Measurements from ENCODE around the gene RSRC1.

Gene RSRC1

GRCh38 chr3:158453865-158454264, 344.0 kb downstream of the RSRC1 start:
- no peak overlapping the region for H2AFZ ChIP-seq (ENCODE audit: low read depth, low read length)
- H3K9me3 ChIP-seq (ENCODE audit: control insufficient read depth, low read length): no peaks in the 10 kb centered on the region
- no peak overlapping the region for H3K27ac ChIP-seq (ENCODE audit: low read length, poor library complexity, severe bottlenecking)
- no peak overlapping the region for H3K4me2 ChIP-seq (ENCODE audit: low read length, poor library complexity, severe bottlenecking)
- no peak overlapping the region for H2BK120ac ChIP-seq (ENCODE audit: low read depth, low read length)
- no peaks in the 10 kb centered on the region for H3K79me1 ChIP-seq (replicated peaks; ENCODE audit: low read length, poor library complexity, severe bottlenecking)
- H2BK15ac ChIP-seq (ENCODE audit: low read depth, poor library complexity, severe bottlenecking): no peak overlapping the region
- no peak overlapping the region for H3K4me3 ChIP-seq (ENCODE audit: insufficient read depth in 1 of 2, low read depth in 1 of 2, low read length in 2 of 2)
- H3K4me1 ChIP-seq (ENCODE audit: control insufficient read depth, insufficient read depth, low read depth, low read length): no peaks in the 10 kb centered on the region
- no peak overlapping the region for H2AK5ac ChIP-seq (ENCODE audit: low read length, severe bottlenecking)
- H3K27me3 ChIP-seq (ENCODE audit: control insufficient read depth in 1 of 2, insufficient read depth in 1 of 2, low read length in 2 of 2): no peaks in the 10 kb centered on the region
- no peak overlapping the region for H3K4ac ChIP-seq (ENCODE audit: low read depth in 1 of 2, low read length in 2 of 2)
- no peak overlapping the region for H4K91ac ChIP-seq (ENCODE audit: low read length)
- H3K14ac ChIP-seq (ENCODE audit: low read length in 2 of 2): no peak overlapping the region
- no peak overlapping the region for H2BK12ac ChIP-seq (ENCODE audit: low read length in 2 of 2)
- H2BK5ac ChIP-seq (ENCODE audit: low read depth, low read length, poor library complexity, severe bottlenecking): no peak overlapping the region
- no peaks in the 10 kb centered on the region for H3K36me3 ChIP-seq (ENCODE audit: control insufficient read depth in 1 of 2, insufficient read depth in 2 of 2, low read depth in 1 of 2, low read length in 2 of 2)
- no peak overlapping the region for H3K9ac ChIP-seq (ENCODE audit: low read length)
- no peak overlapping the region for H4K8ac ChIP-seq (ENCODE audit: low read length)
- H3K23ac ChIP-seq (ENCODE audit: low read length in 2 of 2): no peak overlapping the region
- H3K18ac ChIP-seq (ENCODE audit: low read depth in 1 of 2, low read length in 2 of 2): no peak overlapping the region
- no peak for DNase-seq

- no peak overlapping the region for H4K91ac ChIP-seq (ENCODE audit: low read length)
- no peaks in the 10 kb centered on the region for H3K36me3 ChIP-seq (ENCODE audit: control insufficient read depth in 1 of 2, insufficient read depth in 2 of 2, low read depth in 1 of 2, low read length in 2 of 2)
- H3K4me1 ChIP-seq (ENCODE audit: control insufficient read depth, insufficient read depth, low read depth, low read length): no peaks in the 10 kb centered on the region
- no peak overlapping the region for H3K4me2 ChIP-seq (ENCODE audit: low read length, poor library complexity, severe bottlenecking)
- no peak overlapping the region for H2BK5ac ChIP-seq (ENCODE audit: low read depth, low read length, poor library complexity, severe bottlenecking)
- no peaks in the 10 kb centered on the region for H3K79me1 ChIP-seq (replicated peaks; ENCODE audit: low read length, poor library complexity, severe bottlenecking)
- no peak overlapping the region for H2BK15ac ChIP-seq (ENCODE audit: low read depth, poor library complexity, severe bottlenecking)
- no peak overlapping the region for H3K27ac ChIP-seq (ENCODE audit: low read length, poor library complexity, severe bottlenecking)
- no peaks in the 10 kb centered on the region for H3K27me3 ChIP-seq (ENCODE audit: control insufficient read depth in 1 of 2, insufficient read depth in 1 of 2, low read length in 2 of 2)
- no peak overlapping the region for H3K14ac ChIP-seq (ENCODE audit: low read length in 2 of 2)
- H2AFZ ChIP-seq (ENCODE audit: low read depth, low read length): no peak overlapping the region
- H2AK5ac ChIP-seq (ENCODE audit: low read length, severe bottlenecking): no peak overlapping the region
- no peak overlapping the region for H2BK120ac ChIP-seq (ENCODE audit: low read depth, low read length)
- no peaks in the 10 kb centered on the region for H3K9me3 ChIP-seq (ENCODE audit: control insufficient read depth, low read length)
- H3K9ac ChIP-seq (ENCODE audit: low read length): no peak overlapping the region
- H3K18ac ChIP-seq (ENCODE audit: low read depth in 1 of 2, low read length in 2 of 2): no peak overlapping the region
- H3K4me3 ChIP-seq (ENCODE audit: insufficient read depth in 1 of 2, low read depth in 1 of 2, low read length in 2 of 2): no peak overlapping the region
- no peak overlapping the region for H4K8ac ChIP-seq (ENCODE audit: low read length)
- H2BK12ac ChIP-seq (ENCODE audit: low read length in 2 of 2): no peak overlapping the region
- 95% methylated on average over 5 of the region's 5 CpGs for WGBS
- no peak overlapping the region for H3K4ac ChIP-seq (ENCODE audit: low read depth in 1 of 2, low read length in 2 of 2)
- no peak overlapping the region for H3K23ac ChIP-seq (ENCODE audit: low read length in 2 of 2)
- DNase-seq: no peak
These were observed 345.5 kb downstream of the RSRC1 start for GRCh38 chr3:158455406-158455805.

- H3K79me1 ChIP-seq (replicated peaks; ENCODE audit: low read length, poor library complexity, severe bottlenecking): no peaks in the 10 kb centered on the region
- H3K36me3 ChIP-seq (ENCODE audit: control insufficient read depth in 1 of 2, insufficient read depth in 2 of 2, low read depth in 1 of 2, low read length in 2 of 2): no peaks in the 10 kb centered on the region
- DNase-seq: peak; percentile 86
- no peak overlapping the region for H3K4me3 ChIP-seq (ENCODE audit: insufficient read depth in 1 of 2, low read depth in 1 of 2, low read length in 2 of 2)
- H3K27me3 ChIP-seq (ENCODE audit: control insufficient read depth in 1 of 2, insufficient read depth in 1 of 2, low read length in 2 of 2): no peaks in the 10 kb centered on the region
- no peak overlapping the region for H2BK12ac ChIP-seq (ENCODE audit: low read length in 2 of 2)
- H3K9ac ChIP-seq (ENCODE audit: low read length): no peak overlapping the region
- H2AFZ ChIP-seq (ENCODE audit: low read depth, low read length): no peak overlapping the region
- no peaks in the 10 kb centered on the region for H3K9me3 ChIP-seq (ENCODE audit: control insufficient read depth, low read length)
- 40% methylated on average over 1 of the region's 3 CpGs for WGBS
- H4K91ac ChIP-seq (ENCODE audit: low read length): no peak overlapping the region
- H2BK5ac ChIP-seq (ENCODE audit: low read depth, low read length, poor library complexity, severe bottlenecking): no peak overlapping the region
- no peak overlapping the region for H2BK15ac ChIP-seq (ENCODE audit: low read depth, poor library complexity, severe bottlenecking)
- no peak overlapping the region for H2BK120ac ChIP-seq (ENCODE audit: low read depth, low read length)
- H3K18ac ChIP-seq (ENCODE audit: low read depth in 1 of 2, low read length in 2 of 2): no peak overlapping the region
- H3K4me1 ChIP-seq (ENCODE audit: control insufficient read depth, insufficient read depth, low read depth, low read length): no peaks in the 10 kb centered on the region
- no peak overlapping the region for H3K23ac ChIP-seq (ENCODE audit: low read length in 2 of 2)
- no peak overlapping the region for H3K27ac ChIP-seq (ENCODE audit: low read length, poor library complexity, severe bottlenecking)
- no peak overlapping the region for H3K4ac ChIP-seq (ENCODE audit: low read depth in 1 of 2, low read length in 2 of 2)
- H3K14ac ChIP-seq (ENCODE audit: low read length in 2 of 2): no peak overlapping the region
- H3K4me2 ChIP-seq (ENCODE audit: low read length, poor library complexity, severe bottlenecking): no peak overlapping the region
- no peak overlapping the region for H2AK5ac ChIP-seq (ENCODE audit: low read length, severe bottlenecking)
- no peak overlapping the region for H4K8ac ChIP-seq (ENCODE audit: low read length)
These were observed 346.2 kb downstream of the RSRC1 start for GRCh38 chr3:158456114-158456513.

- DNase-seq: no peak
These were observed 348.6 kb downstream of the RSRC1 start for GRCh38 chr3:158458464-158458863.

More at GRCh38 chr3:158458464-158458863, 348.6 kb downstream of the RSRC1 start:
- H4K91ac ChIP-seq (ENCODE audit: low read length): no peak overlapping the region
- no peak overlapping the region for H3K18ac ChIP-seq (ENCODE audit: low read depth in 1 of 2, low read length in 2 of 2)
- no peaks in the 10 kb centered on the region for H3K79me1 ChIP-seq (replicated peaks; ENCODE audit: low read length, poor library complexity, severe bottlenecking)
- H2AFZ ChIP-seq (ENCODE audit: low read depth, low read length): no peak overlapping the region
- H3K27ac ChIP-seq (ENCODE audit: low read length, poor library complexity, severe bottlenecking): no peak overlapping the region
- no peak overlapping the region for H2AK5ac ChIP-seq (ENCODE audit: low read length, severe bottlenecking)
- H4K8ac ChIP-seq (ENCODE audit: low read length): no peak overlapping the region
- H3K4ac ChIP-seq (ENCODE audit: low read depth in 1 of 2, low read length in 2 of 2): no peak overlapping the region
- no peaks in the 10 kb centered on the region for H3K9me3 ChIP-seq (ENCODE audit: control insufficient read depth, low read length)
- H3K4me2 ChIP-seq (ENCODE audit: low read length, poor library complexity, severe bottlenecking): no peak overlapping the region
- no peak overlapping the region for H3K14ac ChIP-seq (ENCODE audit: low read length in 2 of 2)
- H3K36me3 ChIP-seq (ENCODE audit: control insufficient read depth in 1 of 2, insufficient read depth in 2 of 2, low read depth in 1 of 2, low read length in 2 of 2): no peaks in the 10 kb centered on the region
- H2BK5ac ChIP-seq (ENCODE audit: low read depth, low read length, poor library complexity, severe bottlenecking): no peak overlapping the region
- H2BK15ac ChIP-seq (ENCODE audit: low read depth, poor library complexity, severe bottlenecking): no peak overlapping the region
- no peaks in the 10 kb centered on the region for H3K27me3 ChIP-seq (ENCODE audit: control insufficient read depth in 1 of 2, insufficient read depth in 1 of 2, low read length in 2 of 2)
- WGBS: 86% methylated on average over 5 of the region's 5 CpGs
- H2BK12ac ChIP-seq (ENCODE audit: low read length in 2 of 2): no peak overlapping the region
- no peak overlapping the region for H3K4me3 ChIP-seq (ENCODE audit: insufficient read depth in 1 of 2, low read depth in 1 of 2, low read length in 2 of 2)
- H3K9ac ChIP-seq (ENCODE audit: low read length): no peak overlapping the region
- no peak overlapping the region for H3K23ac ChIP-seq (ENCODE audit: low read length in 2 of 2)
- H2BK120ac ChIP-seq (ENCODE audit: low read depth, low read length): no peak overlapping the region
- no peaks in the 10 kb centered on the region for H3K4me1 ChIP-seq (ENCODE audit: control insufficient read depth, insufficient read depth, low read depth, low read length)

Data from mesenchymal stem cell (in vitro differentiated cells and primary cell).